ENCODE measurements around the gene P4HB. TPM values are rescaled to one million over a fixed set of nuclear protein-coding genes. Genes with fewer than 3 reads are reported as not detected.
A peak's percentile ranks its signal among the peaks of the same experiment; 100 is the strongest.

The P4HB gene
- total and polyA plus RNA-seq, 2 experiments from 2014 or later = 206 to 620 TPM

GRCh38 chr17:81907219-81908145 is 47.1 kb upstream of the P4HB start:
- Histone ChIP-seq H3F3A (replicated peaks; ENCODE audit: low read depth) (peaks cover 27% of the 10 kb centered on the region), H3K4me3 (no peak overlapping the region), H2AFZ (no peak overlapping the region), H3K9me2 (ENCODE audit: insufficient read depth) (no peaks in the 10 kb centered on the region), H4K20me1 (replicated peaks; ENCODE audit: insufficient read depth) (peaks cover 9% of the 10 kb centered on the region), H3K27ac (ENCODE audit: low read depth) (no peak overlapping the region), H3K4me1 (ENCODE audit: insufficient read depth) (peaks cover 6% of the 10 kb centered on the region), H3K36me3 (ENCODE audit: insufficient read depth) (peaks cover 6% of the 10 kb centered on the region; the same call in 1 of the 2 replicates), H3K79me2 (replicated peaks; ENCODE audit: insufficient read depth) (peaks cover 7% of the 10 kb centered on the region), H3K4me2 (no peak overlapping the region), H3K27me3 (ENCODE audit: insufficient read depth) (peaks cover 3% of the 10 kb centered on the region; the same call in 1 of the 2 replicates)
- DNase-seq (ENCODE audit: low spot score) = no peak
- H3K27me3 Mint-ChIP-seq (ENCODE audit: insufficient read depth, low read depth, poor library complexity) = peaks cover 9% of the 10 kb centered on the region
- H3K9me3 Mint-ChIP-seq = no peaks in the 10 kb centered on the region
- H3K4me1 Mint-ChIP-seq = peaks cover 3% of the 10 kb centered on the region; the same call in 1 of the 3 replicates
- H3K4me3 Mint-ChIP-seq = no peak overlapping the region
- no peak overlapping the region for H3K27ac Mint-ChIP-seq
- no peak for ATAC-seq
- TF ChIP-seq ZNF114 (CRISPR knock-in tag; IDR thresholded peaks at IDR 0.05) = no peak
- TF ChIP-seq EZH2phosphoT487 (IDR thresholded peaks at IDR 0.05; ENCODE audit: unreplicated experiment) = no peak
- TF ChIP-seq STAT1 (IDR thresholded peaks at IDR 0.05; ENCODE audit: unreplicated experiment) = no peak
- no peak for TF ChIP-seq REST (IDR thresholded peaks at IDR 0.05; ENCODE audit: unreplicated experiment)
- TF ChIP-seq CREB1 (CRISPR knock-in tag; IDR thresholded peaks at IDR 0.05; ENCODE audit: low read depth) = no peak
- H3K36me3 Mint-ChIP-seq (ENCODE audit: low read depth) = 0 out of 3 replicates have a peak, but pooled peaks cover 3% of the 10 kb centered on the region

DNA sequence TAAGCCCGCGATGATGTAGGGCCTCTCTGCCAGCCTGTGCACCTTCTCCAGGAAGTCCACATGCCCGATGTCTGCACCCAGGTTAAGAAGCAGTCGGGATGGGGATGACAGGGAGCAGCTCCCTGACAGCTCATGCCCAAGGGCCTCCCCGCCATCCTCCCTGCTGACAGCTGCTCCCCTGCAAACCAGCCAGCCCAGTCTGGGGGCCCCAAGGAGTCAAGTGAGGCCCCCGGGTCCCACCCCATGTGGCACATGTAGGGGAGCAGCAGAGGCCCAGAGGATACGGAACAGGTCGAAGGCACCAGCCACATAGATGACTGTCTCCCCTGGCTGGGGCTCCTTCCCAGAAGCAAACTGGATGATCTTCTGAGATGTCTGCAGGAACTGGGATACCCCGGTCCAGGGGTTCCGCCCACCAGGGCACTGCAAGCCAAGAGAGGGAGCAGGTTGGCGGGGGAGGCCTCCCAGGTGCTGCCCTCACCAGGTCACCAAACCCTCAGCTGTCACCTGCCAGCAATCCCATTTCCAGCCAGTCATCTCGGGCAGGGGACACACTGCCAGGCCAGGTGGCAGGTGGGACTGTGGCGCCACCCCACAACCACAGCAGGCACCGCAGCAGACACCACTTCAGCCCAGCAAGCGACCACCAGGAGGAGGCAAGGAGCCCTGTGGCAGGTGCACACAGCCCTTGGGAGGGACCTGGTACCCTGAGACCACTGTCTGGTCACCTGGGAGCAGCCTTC is 46.3 kb upstream of the P4HB start:
- Mint-ChIP-seq H3K4me3 (no peak overlapping the region), H3K9me3 (no peaks in the 10 kb centered on the region), H3K4me1 (peaks cover 3% of the 10 kb centered on the region; the same call in 1 of the 3 replicates), H3K27me3 (ENCODE audit: insufficient read depth, low read depth, poor library complexity) (peaks cover 10% of the 10 kb centered on the region), H3K27ac (no peak overlapping the region), H3K36me3 (ENCODE audit: low read depth) (no peaks in the 10 kb centered on the region)
- H3K9me2 ChIP-seq (ENCODE audit: insufficient read depth) = no peaks in the 10 kb centered on the region
- H2AFZ ChIP-seq = no peak overlapping the region
- ATAC-seq (no peak), DNase-seq (ENCODE audit: low spot score) (peak; percentile 47)
- H3K79me2 ChIP-seq (replicated peaks; ENCODE audit: insufficient read depth) = peaks cover 7% of the 10 kb centered on the region
- H3K36me3 ChIP-seq (ENCODE audit: insufficient read depth) = peaks cover 6% of the 10 kb centered on the region; the same call in 1 of the 2 replicates
- peaks cover 9% of the 10 kb centered on the region for H4K20me1 ChIP-seq (replicated peaks; ENCODE audit: insufficient read depth)
- no peak overlapping the region for H3K4me2 ChIP-seq
- H3K27me3 ChIP-seq (ENCODE audit: insufficient read depth) = peaks cover 5% of the 10 kb centered on the region; the same call in 1 of the 2 replicates
- no peak overlapping the region for H3K4me3 ChIP-seq
- no peak overlapping the region for H3K27ac ChIP-seq (ENCODE audit: low read depth)
- H3F3A ChIP-seq (replicated peaks; ENCODE audit: low read depth) = peaks cover 20% of the 10 kb centered on the region
- H3K4me1 ChIP-seq (ENCODE audit: insufficient read depth) = peaks cover 6% of the 10 kb centered on the region
- TF ChIP-seq CTCF (conservative IDR thresholded peaks at IDR 0.05; ENCODE audit: low read depth in 2 of 2) (peak; percentile 40 to 81), POLR2AphosphoS5 (IDR thresholded peaks at IDR 0.05; ENCODE audit: low read depth) (no peak)

Measured in GM23338 (cell line).